Measurements from ENCODE around the gene ALDH3B1. TPM values are rescaled to one million over a fixed set of nuclear protein-coding genes. Genes with fewer than 3 reads are reported as not detected.

Gene ALDH3B1
- polyA plus RNA-seq, 3 donors, result 79.8 to 89.1 (median 86.7) TPM

GRCh38 chr11:68036717-68037239, 26.7 kb downstream of the ALDH3B1 start:
- Histone ChIP-seq H3K36me3 (replicated peaks in 1 of 2; ENCODE audit: control insufficient read depth in 1 of 2, insufficient read depth in 2 of 2, low read length in 2 of 2) (peaks cover 21 to 26% of the 10 kb centered on the region in 2 donors), H3K4me2 (replicated peaks; ENCODE audit: extremely low read depth, low read length, poor library complexity, severe bottlenecking) (peak overlapping the region; percentile 97), H3K4me1 (ENCODE audit: control insufficient read depth in 1 of 2, insufficient read depth in 2 of 2, low read length in 2 of 2) (peaks cover 50 to 69% of the 10 kb centered on the region in 2 donors), H3K79me2 (ENCODE audit: insufficient read depth, low read length) (peaks cover 64% of the 10 kb centered on the region), H3K9me3 (replicated peaks in 1 of 2; ENCODE audit: control insufficient read depth in 1 of 2, insufficient read depth in 1 of 2, low read length in 2 of 2) (no peaks in the 10 kb centered on the region), H3K27me3 (ENCODE audit: control insufficient read depth in 2 of 2, insufficient read depth in 2 of 2, low read length in 2 of 2) (no peaks in the 10 kb centered on the region), H2AFZ (ENCODE audit: insufficient read depth, low read depth, low read length, poor library complexity, severe bottlenecking) (peak overlapping the region; percentile 71), H3K4me3 (replicated peaks in 1 of 3; ENCODE audit: low read depth in 2 of 3, low read length in 3 of 3) (peak overlapping the region in 1 of 3 experiments; percentile 96), H3K9ac (ENCODE audit: insufficient read depth, low read length, poor library complexity, severe bottlenecking) (peak overlapping the region; percentile 82), H3K27ac (ENCODE audit: low read depth in 1 of 2, low read length in 2 of 2) (peak overlapping the region; percentile 98 to 99), H4K20me1 (ENCODE audit: insufficient read depth, low read length) (peaks cover 26% of the 10 kb centered on the region)
- peaks cover 11 to 32% of the 10 kb centered on the region in 2 donors for H3K36me3 Mint-ChIP-seq
- peak overlapping the region; percentile 68 to 84 for H3K4me3 Mint-ChIP-seq
- WGBS (ENCODE audit: insufficient coverage), result 0% methylated on average over 13 of the region's 14 CpGs
- no peak for TF ChIP-seq CTCF (IDR thresholded peaks at IDR 0.05)
- H3K27ac Mint-ChIP-seq, result peak overlapping the region; percentile 98 to 100 (median 99)
- H3K9me3 Mint-ChIP-seq, result no peaks in the 10 kb centered on the region
- peak; percentile 95 to 98 (median 96) for DNase-seq
- intact Hi-C loops (cut with micrococcal nuclease), result loop anchor here in 1 of 2 donors (2.0 to 5.0 kb wide), 4 partner anchors 26 to 236 kb away; partner anchors contain the start of genes ALDH3B1, C11orf24, CHKA and UNC93B1
- H3K4me1 Mint-ChIP-seq, result peaks cover 39% of the 10 kb centered on the region
- peaks cover 0 to 3% (median 0%) of the 10 kb centered on the region in 3 donors for H3K27me3 Mint-ChIP-seq (ENCODE audit: low read depth in 3 of 3)

GRCh38 chr11:68037411-68038225, 27.5 kb downstream of the ALDH3B1 start:
- TF ChIP-seq CTCF (IDR thresholded peaks at IDR 0.05), result no peak
- H3K9me3 Mint-ChIP-seq, result no peaks in the 10 kb centered on the region
- intact Hi-C loops (cut with micrococcal nuclease), result loop anchor here in 1 of 2 donors (2.0 to 5.0 kb wide), 4 partner anchors 27 to 235 kb away; partner anchors contain the start of genes ALDH3B1, C11orf24, CHKA and UNC93B1
- 86% methylated on average over 17 of the region's 20 CpGs for WGBS (ENCODE audit: insufficient coverage)
- H4K20me1 ChIP-seq (ENCODE audit: insufficient read depth, low read length), result peaks cover 35% of the 10 kb centered on the region
- H3K4me1 Mint-ChIP-seq, result peaks cover 38% of the 10 kb centered on the region
- no peak for DNase-seq
- peaks cover 64% of the 10 kb centered on the region for H3K79me2 ChIP-seq (ENCODE audit: insufficient read depth, low read length)
- peaks cover 51 to 73% of the 10 kb centered on the region in 2 donors for H3K4me1 ChIP-seq (ENCODE audit: control insufficient read depth in 1 of 2, insufficient read depth in 2 of 2, low read length in 2 of 2)
- H3K27me3 ChIP-seq (ENCODE audit: control insufficient read depth in 2 of 2, insufficient read depth in 2 of 2, low read length in 2 of 2), result no peaks in the 10 kb centered on the region
- H3K9ac ChIP-seq (ENCODE audit: insufficient read depth, low read length, poor library complexity, severe bottlenecking), result peak overlapping the region; percentile 92
- H3K4me3 Mint-ChIP-seq, result peak overlapping the region; percentile 60 to 68
- peaks cover 0 to 3% (median 0%) of the 10 kb centered on the region in 3 donors for H3K27me3 Mint-ChIP-seq (ENCODE audit: low read depth in 3 of 3)
- no peak overlapping the region for H2AFZ ChIP-seq (ENCODE audit: insufficient read depth, low read depth, low read length, poor library complexity, severe bottlenecking)
- peak overlapping the region; percentile 98 to 99 for H3K27ac ChIP-seq (ENCODE audit: low read depth in 1 of 2, low read length in 2 of 2)
- H3K27ac Mint-ChIP-seq, result peak overlapping the region; percentile 98 to 100 (median 99)
- peaks cover 27 to 35% of the 10 kb centered on the region in 2 donors for H3K36me3 ChIP-seq (replicated peaks in 1 of 2; ENCODE audit: control insufficient read depth in 1 of 2, insufficient read depth in 2 of 2, low read length in 2 of 2)
- peaks cover 15 to 38% of the 10 kb centered on the region in 2 donors for H3K36me3 Mint-ChIP-seq
- peak overlapping the region in 1 of 3 experiments; percentile 96 for H3K4me3 ChIP-seq (replicated peaks in 1 of 3; ENCODE audit: low read depth in 2 of 3, low read length in 3 of 3)
- peak overlapping the region; percentile 97 for H3K4me2 ChIP-seq (replicated peaks; ENCODE audit: extremely low read depth, low read length, poor library complexity, severe bottlenecking)
- H3K9me3 ChIP-seq (replicated peaks in 1 of 2; ENCODE audit: control insufficient read depth in 1 of 2, insufficient read depth in 1 of 2, low read length in 2 of 2), result no peaks in the 10 kb centered on the region

Data from CD14-positive monocyte (primary cell).